HUES48 (cell line): ENCODE results near the gene CDHR3.

ENCODE experiments used
- H3K27ac ChIP-seq: one replicate; pipeline ENCODE4 v1.7.0; 2013; ENCODE audit warnings: low read depth, low read length, inconsistent platforms
- H3K27me3 ChIP-seq: 2 replicates; pipeline ENCODE4 v1.6.1; 2013; ENCODE audit warnings: mild to moderate bottlenecking, low read length; ENCODE audit not compliant: control insufficient read depth, insufficient read depth
- H3K36me3 ChIP-seq: 2 replicates; pipeline ENCODE4 v1.6.1; 2013; ENCODE audit warnings: low read length; ENCODE audit not compliant: control insufficient read depth, insufficient read depth
- H3K4me1 ChIP-seq: 2 replicates; pipeline ENCODE4 v1.6.1; 2013; ENCODE audit warnings: mild to moderate bottlenecking, low read length; ENCODE audit not compliant: control insufficient read depth, insufficient read depth
- H3K4me3 ChIP-seq: 2 replicates; pipeline ENCODE4 v1.5.1; 2013; ENCODE audit warnings: mild to moderate bottlenecking, low read depth, low read length
- H3K9ac ChIP-seq: 2 replicates; pipeline ENCODE4 v1.6.1; 2013; ENCODE audit warnings: mild to moderate bottlenecking, low read depth, low read length, moderate library complexity
- H3K9me3 ChIP-seq: 2 replicates; pipeline ENCODE4 v1.6.1; 2013; ENCODE audit warnings: low read length; ENCODE audit not compliant: control insufficient read depth, insufficient read depth

The CDHR3 gene

GRCh38 chr7:105985229-105985628, 22.2 kb downstream of the CDHR3 start:
- H3K27me3 ChIP-seq, result no peaks in the 10 kb centered on the region
- H3K27ac ChIP-seq, result no peak overlapping the region
- no peaks in the 10 kb centered on the region for H3K9me3 ChIP-seq
- H3K36me3 ChIP-seq, result no peaks in the 10 kb centered on the region
- no peak overlapping the region for H3K9ac ChIP-seq
- H3K4me1 ChIP-seq, result peaks cover 58% of the 10 kb centered on the region
- no peak overlapping the region for H3K4me3 ChIP-seq

GRCh38 chr7:105985672-105986215, 22.7 kb downstream of the CDHR3 start:
- Histone ChIP-seq H3K27ac (no peak overlapping the region), H3K36me3 (no peaks in the 10 kb centered on the region), H3K9ac (no peak overlapping the region), H3K9me3 (no peaks in the 10 kb centered on the region), H3K27me3 (no peaks in the 10 kb centered on the region), H3K4me1 (peaks cover 61% of the 10 kb centered on the region), H3K4me3 (no peak overlapping the region)

DNA sequence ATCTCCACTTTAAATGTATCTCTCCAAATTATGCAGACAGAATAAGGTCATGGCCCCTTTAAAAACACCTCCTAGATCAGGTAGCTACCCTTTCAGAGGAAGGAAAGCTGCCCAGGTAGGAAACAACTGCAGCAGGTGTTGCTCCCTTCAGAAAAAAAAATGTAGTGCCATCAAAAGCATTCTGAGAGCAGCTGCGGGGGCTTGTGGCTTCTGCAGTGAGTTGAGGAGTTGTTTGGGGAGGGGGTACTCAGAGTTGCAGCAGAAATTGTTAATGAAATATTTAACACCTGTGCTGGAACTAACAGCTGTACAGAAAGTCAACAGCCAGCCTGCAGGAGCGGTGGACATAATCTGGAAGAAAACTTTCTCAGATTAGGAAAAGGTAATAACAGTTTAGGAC, 24.0 kb downstream of the CDHR3 start:
- Histone ChIP-seq H3K27ac (no peak overlapping the region), H3K9me3 (no peaks in the 10 kb centered on the region), H3K4me1 (peaks cover 69% of the 10 kb centered on the region)

GRCh38 chr7:105988276-105988675, 25.2 kb downstream of the CDHR3 start:
- peaks cover 73% of the 10 kb centered on the region for H3K4me1 ChIP-seq
- H3K27ac ChIP-seq, result no peak overlapping the region
- H3K27me3 ChIP-seq, result no peaks in the 10 kb centered on the region
- no peaks in the 10 kb centered on the region for H3K9me3 ChIP-seq
- H3K4me3 ChIP-seq, result no peak overlapping the region
- H3K36me3 ChIP-seq, result no peaks in the 10 kb centered on the region
- no peak overlapping the region for H3K9ac ChIP-seq

More for the DNA sequence above, 24.0 kb downstream of the CDHR3 start:
- Histone ChIP-seq H3K36me3 (no peaks in the 10 kb centered on the region), H3K9ac (no peak overlapping the region), H3K27me3 (no peaks in the 10 kb centered on the region), H3K4me3 (no peak overlapping the region)

- Histone ChIP-seq H3K4me1 (peaks cover 73% of the 10 kb centered on the region), H3K27ac (no peak overlapping the region), H3K27me3 (no peaks in the 10 kb centered on the region), H3K36me3 (no peaks in the 10 kb centered on the region), H3K9ac (no peak overlapping the region), H3K4me3 (no peak overlapping the region), H3K9me3 (no peaks in the 10 kb centered on the region)
These were observed 26.1 kb downstream of the CDHR3 start for GRCh38 chr7:105989191-105989590.

DNA sequence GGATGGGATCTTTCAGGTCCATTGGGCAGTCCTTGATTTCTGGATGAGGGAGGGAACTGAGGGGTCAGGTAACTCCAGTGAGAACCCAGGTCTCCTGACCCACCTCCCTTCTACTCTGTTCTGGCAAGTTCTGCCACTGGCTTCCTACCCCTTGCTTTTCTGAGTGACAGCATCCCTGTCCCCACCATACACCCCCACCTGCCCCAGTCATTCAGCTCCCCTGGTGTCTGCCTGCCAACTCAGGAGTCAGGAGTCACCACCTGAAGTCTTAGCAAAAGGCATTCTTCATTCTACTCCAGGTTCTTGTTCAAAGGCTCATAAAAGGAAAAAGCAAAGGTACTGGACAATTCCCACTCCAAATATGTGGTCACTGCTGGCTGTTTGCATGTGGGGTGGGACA, 26.6 kb downstream of the CDHR3 start:
- Histone ChIP-seq H3K27ac (no peak overlapping the region), H3K27me3 (no peaks in the 10 kb centered on the region), H3K9me3 (no peaks in the 10 kb centered on the region), H3K4me3 (no peak overlapping the region), H3K36me3 (no peaks in the 10 kb centered on the region), H3K4me1 (peaks cover 73% of the 10 kb centered on the region), H3K9ac (no peak overlapping the region)

- Histone ChIP-seq H3K9ac (no peak overlapping the region), H3K36me3 (no peaks in the 10 kb centered on the region), H3K27ac (peak overlapping the region; percentile 88), H3K27me3 (no peaks in the 10 kb centered on the region), H3K9me3 (no peaks in the 10 kb centered on the region), H3K4me1 (peaks cover 71% of the 10 kb centered on the region), H3K4me3 (no peak overlapping the region)
These were observed 27.1 kb downstream of the CDHR3 start for GRCh38 chr7:105990141-105990540.

GRCh38 chr7:105990727-105991453, 27.8 kb downstream of the CDHR3 start:
- no peaks in the 10 kb centered on the region for H3K27me3 ChIP-seq
- H3K36me3 ChIP-seq, result no peaks in the 10 kb centered on the region
- H3K4me3 ChIP-seq, result no peak overlapping the region
- no peak overlapping the region for H3K9ac ChIP-seq
- peak overlapping the region; percentile 88 for H3K27ac ChIP-seq
- H3K4me1 ChIP-seq, result peaks cover 64% of the 10 kb centered on the region
- H3K9me3 ChIP-seq, result no peaks in the 10 kb centered on the region

DNA sequence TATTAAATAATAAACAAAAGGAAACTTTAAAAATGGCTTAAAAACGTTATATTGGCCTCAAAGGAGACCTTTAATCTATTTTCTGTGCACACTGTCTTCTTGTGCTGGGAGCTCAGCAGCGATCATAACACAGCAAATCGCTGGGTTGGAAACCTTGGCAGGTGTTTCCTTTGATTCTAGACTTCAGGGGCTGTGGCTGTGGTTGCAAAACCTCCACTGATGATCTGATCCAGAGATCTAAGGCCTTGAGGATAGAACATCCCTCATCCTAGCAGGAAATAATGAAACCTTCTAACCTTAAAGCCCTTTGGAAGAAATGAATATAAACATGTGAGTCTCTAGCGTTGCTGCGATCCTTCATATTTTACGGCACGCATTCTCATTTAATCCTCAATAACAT, 29.8 kb downstream of the CDHR3 start:
- H3K27me3 ChIP-seq, result no peaks in the 10 kb centered on the region
- no peak overlapping the region for H3K4me3 ChIP-seq
- peaks cover 51% of the 10 kb centered on the region for H3K4me1 ChIP-seq
- H3K36me3 ChIP-seq, result no peaks in the 10 kb centered on the region
- H3K9ac ChIP-seq, result no peak overlapping the region
- H3K9me3 ChIP-seq, result no peaks in the 10 kb centered on the region
- no peak overlapping the region for H3K27ac ChIP-seq

DNA sequence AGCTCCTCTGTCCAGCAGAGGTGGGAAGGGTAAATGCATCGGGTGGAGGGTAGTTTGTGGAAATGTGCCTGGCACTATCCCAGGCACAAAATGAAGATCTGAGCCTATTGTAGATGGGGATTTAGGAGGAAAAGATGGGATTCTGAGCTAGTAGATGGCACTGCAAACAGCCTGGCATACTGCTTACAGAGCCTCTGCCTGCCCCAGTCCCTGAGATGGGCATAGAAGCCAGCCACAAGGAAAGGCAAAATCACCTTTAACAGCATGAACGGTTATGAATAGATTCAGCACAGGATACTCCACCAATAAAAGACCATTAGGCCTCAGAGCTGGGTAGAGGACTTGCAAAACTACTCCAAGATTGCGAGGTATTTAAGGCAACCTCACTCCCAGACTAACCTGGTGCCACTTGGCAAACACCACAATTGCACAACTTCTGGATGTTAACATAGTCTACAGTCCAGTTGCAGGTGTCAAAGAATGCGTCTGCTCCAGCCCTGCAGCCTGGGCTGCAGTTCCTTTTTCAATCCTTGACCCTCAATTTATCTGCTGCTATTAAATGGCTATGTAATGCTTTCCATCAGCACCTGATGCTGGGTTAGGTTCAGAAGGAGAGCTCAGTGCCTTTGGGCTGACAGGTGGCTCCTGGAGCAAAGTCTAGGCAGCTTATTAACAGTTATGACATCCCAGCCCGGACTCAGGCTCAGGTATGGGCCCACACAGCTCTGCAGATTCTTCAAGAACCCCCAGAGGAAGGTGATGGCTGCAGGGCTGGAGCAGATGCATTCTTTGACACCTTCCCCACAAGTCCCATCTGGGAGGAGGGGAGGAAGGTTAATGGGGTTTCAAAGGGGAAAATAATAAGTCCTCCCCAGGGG, 34.0 kb downstream of the CDHR3 start:
- Histone ChIP-seq H3K27me3 (no peaks in the 10 kb centered on the region), H3K9me3 (no peaks in the 10 kb centered on the region), H3K4me1 (peaks cover 16% of the 10 kb centered on the region), H3K36me3 (no peaks in the 10 kb centered on the region), H3K9ac (no peak overlapping the region), H3K27ac (no peak overlapping the region), H3K4me3 (no peak overlapping the region)

DNA sequence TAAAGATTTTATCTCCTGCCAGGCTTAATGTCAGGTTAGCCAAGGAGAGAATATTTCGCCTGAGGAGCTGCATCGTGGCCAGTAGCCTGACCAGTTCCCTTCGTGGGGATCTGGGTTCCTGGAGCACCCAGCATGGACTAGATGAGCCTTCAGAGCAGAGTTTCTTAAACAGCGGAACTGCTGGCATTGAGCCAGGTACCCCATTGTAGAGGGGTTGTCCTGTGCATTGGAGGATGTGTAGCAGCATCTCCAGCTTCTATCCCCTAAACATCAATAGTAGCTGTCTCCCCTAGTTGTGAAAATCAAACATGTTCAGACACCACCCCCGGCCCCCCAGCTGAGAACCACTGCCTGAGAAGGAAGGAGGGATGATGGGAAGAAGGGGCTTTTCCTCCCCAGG, 36.2 kb downstream of the CDHR3 start:
- H3K27me3 ChIP-seq, result no peaks in the 10 kb centered on the region
- H3K36me3 ChIP-seq, result no peaks in the 10 kb centered on the region
- H3K4me1 ChIP-seq, result peaks cover 9% of the 10 kb centered on the region
- H3K9me3 ChIP-seq, result no peaks in the 10 kb centered on the region
- H3K4me3 ChIP-seq, result no peak overlapping the region
- no peak overlapping the region for H3K9ac ChIP-seq
- H3K27ac ChIP-seq, result no peak overlapping the region
